Thyroid gland (tissue), 4 donors: ENCODE data around the gene TSPAN6. TPM values are rescaled to one million over a fixed set of nuclear protein-coding genes. Genes with fewer than 3 reads are reported as not detected.
A peak's percentile ranks its signal among the peaks of the same experiment; 100 is the strongest.

Experiments used
- DNase-seq, 2 donors: peaks; one replicate each; pipeline ENCODE4 v3.0.0-alpha.2; 2019
- H3K27ac ChIP-seq, 3 donors: fragments of 200-600 bp; sonication (generic); 1 replicate in 2 of 3; 2 replicates in 1 of 3; pipeline ENCODE4 v1.5.1; 2016 to 2019; ENCODE audit warnings: mild to moderate bottlenecking in 1 of 3, moderate library complexity in 1 of 3
- H3K27me3 ChIP-seq: fragments of 200-600 bp; sonication (generic); one replicate; pipeline ENCODE4 v1.5.1; 2019
- H3K36me3 ChIP-seq, 2 donors: fragments of 200-600 bp; sonication (generic); one replicate each; pipeline ENCODE4 v1.5.1; 2016 to 2019
- H3K4me1 ChIP-seq, 2 donors: fragments of 200-600 bp; sonication (generic); one replicate each; pipeline ENCODE4 v1.5.1; 2017 to 2019
- H3K4me3 ChIP-seq, 3 donors: fragments of 200-600 bp; sonication (generic); replicated peaks in 1 of 3; 1 replicate in 2 of 3; 2 replicates in 1 of 3; pipeline ENCODE4 v1.5.1; 2016; ENCODE audit warnings: mild to moderate bottlenecking in 1 of 3
- H3K9me3 ChIP-seq: fragments of 200-600 bp; sonication (generic); one replicate; pipeline ENCODE4 v1.5.1; 2017
- CTCF ChIP-seq, 6 experiments: fragments of 200-600 bp in 3 of 6; fragments of 450-650 bp in 3 of 6; sonication (generic) in 3 of 6; IDR thresholded peaks; one replicate each; pipeline ENCODE4 v1.5.1; 2016 to 2019; ENCODE audit warnings: antibody characterized with exemption in 6 of 6, mild to moderate bottlenecking in 2 of 6, inconsistent platforms in 1 of 6, moderate library complexity in 1 of 6
- POLR2A ChIP-seq, 2 donors: fragments of 450-650 bp; IDR thresholded peaks; one replicate each; pipeline ENCODE4 v1.6.1; 2017; ENCODE audit warnings: antibody characterized with exemption in 2 of 2, mild to moderate bottlenecking in 2 of 2, moderate library complexity in 1 of 2
- WGBS, 2 donors: methylation state at CpG; one replicate each; pipeline ENCODE4 v1.1.5; 2017; 5-methylcytosine and 5-hydroxymethylcytosine counted together
- intact Hi-C: fragments of 100-400 bp; cut with DNase I; formaldehyde crosslinking; loops from one replicate; pipeline ENCODE4 v1.15.1; 2023
- total RNA-seq, 4 donors: library from RNA; depleted of rRNA; stranded (reverse); fragments of >200 nt; gene quantifications; one replicate each; pipeline ENCODE4 v1.2.3, GENCODE V29; 2016

Gene TSPAN6
- total RNA-seq: 10 to 100 TPM; 33.5 to 45.9 (median 35.2) TPM

GRCh38 chrX:100636321-100636991 is at the start of gene TSPAN6:
TSPAN6 (minus strand) TSS chrX:100636806; CDS start chrX:100636694, 112 bp downstream.
- intact Hi-C loops: no loop called here
- no peaks in the 10 kb centered on the region for H3K4me1 ChIP-seq
- peak in 1 of 2 donors; percentile 40 for TF ChIP-seq POLR2A (IDR thresholded peaks at IDR 0.05)
- TF ChIP-seq CTCF (IDR thresholded peaks at IDR 0.05): peak in 5 of 6 experiments; percentile 9 to 51 (median 37)
- H3K36me3 ChIP-seq: no peaks in the 10 kb centered on the region
- peak within 1 kb of the TSS; percentile 1 to 66 (median 66) for H3K27ac ChIP-seq
- peak; percentile 75 to 79 for DNase-seq
- 0 to 1% methylated on average over 12 to 21 of the region's 51 CpGs for WGBS, 2 donors
- no peaks in the 10 kb centered on the region for H3K9me3 ChIP-seq
- H3K27me3 ChIP-seq: no peaks in the 10 kb centered on the region
- peak within 1 kb of the TSS; percentile 8 to 51 (median 38) for H3K4me3 ChIP-seq

GRCh38 chrX:100685997-100686305 is 49.3 kb upstream of the TSPAN6 start:
- DNase-seq: no peak
- Histone ChIP-seq H3K36me3 (no peaks in the 10 kb centered on the region), H3K27ac (no peak overlapping the region), H3K4me3 (no peak overlapping the region), H3K4me1 (no peaks in the 10 kb centered on the region), H3K9me3 (no peaks in the 10 kb centered on the region), H3K27me3 (no peaks in the 10 kb centered on the region)
- intact Hi-C loops: loop anchor here (5.0 kb wide), 1 partner anchor 81 kb away; no protein-coding TSS in a partner anchor
- TF ChIP-seq CTCF (IDR thresholded peaks at IDR 0.05) (peak in 2 of 6 experiments; percentile 0 to 4), POLR2A (IDR thresholded peaks at IDR 0.05) (no peak)
- WGBS, 2 donors: 8 to 29% methylated on average over 1 of the region's 1 CpG

GRCh38 chrX:100685284-100685996 is 48.8 kb upstream of the TSPAN6 start:
- 36 to 46% methylated on average over 5 of the region's 5 CpGs for WGBS, 2 donors
- no peak overlapping the region for H3K27ac ChIP-seq
- H3K36me3 ChIP-seq: no peaks in the 10 kb centered on the region
- intact Hi-C loops: loop anchor here (5.0 kb wide), 1 partner anchor 82 kb away; no protein-coding TSS in a partner anchor
- no peaks in the 10 kb centered on the region for H3K27me3 ChIP-seq
- H3K9me3 ChIP-seq: no peaks in the 10 kb centered on the region
- DNase-seq: peak; percentile 59 to 68
- TF ChIP-seq POLR2A (IDR thresholded peaks at IDR 0.05) (no peak), CTCF (IDR thresholded peaks at IDR 0.05) (peak; percentile 46 to 99 (median 89))
- no peak overlapping the region for H3K4me3 ChIP-seq
- no peaks in the 10 kb centered on the region for H3K4me1 ChIP-seq

- WGBS, 2 donors: 92 to 94% methylated on average over 8 of the region's 8 CpGs
- Histone ChIP-seq H3K36me3 (no peaks in the 10 kb centered on the region), H3K27me3 (no peaks in the 10 kb centered on the region), H3K9me3 (no peaks in the 10 kb centered on the region), H3K4me1 (no peaks in the 10 kb centered on the region), H3K27ac (no peak overlapping the region), H3K4me3 (no peak overlapping the region)
- intact Hi-C loops: no loop called here
- TF ChIP-seq CTCF (IDR thresholded peaks at IDR 0.05): no peak
- TF ChIP-seq POLR2A (IDR thresholded peaks at IDR 0.05): no peak
- DNase-seq: no peak
Observed at GRCh38 chrX:100682939-100683338, 46.3 kb upstream of the TSPAN6 start.

- no peaks in the 10 kb centered on the region for H3K4me1 ChIP-seq
- 86 to 90% methylated on average over 3 of the region's 3 CpGs for WGBS, 2 donors
- no peaks in the 10 kb centered on the region for H3K36me3 ChIP-seq
- no peaks in the 10 kb centered on the region for H3K9me3 ChIP-seq
- H3K27me3 ChIP-seq: no peaks in the 10 kb centered on the region
- H3K27ac ChIP-seq: no peak overlapping the region
- no peak for TF ChIP-seq POLR2A (IDR thresholded peaks at IDR 0.05)
- no peak for TF ChIP-seq CTCF (IDR thresholded peaks at IDR 0.05)
- H3K4me3 ChIP-seq: no peak overlapping the region
- DNase-seq: no peak
- intact Hi-C loops: no loop called here
Observed at GRCh38 chrX:100681599-100681998, 45.0 kb upstream of the TSPAN6 start.
